KMS-11 (cell line): ENCODE data around the gene EPHA6.

ENCODE experiments used
- H2AFZ ChIP-seq: fragments of 200-600 bp; sonication (generic); 2 replicates; pipeline ENCODE4 v1.6.1; 2016; ENCODE audit warnings: antibody characterized with exemption, mixed run types, low read depth
- H3K27ac ChIP-seq: fragments of 200-600 bp; sonication (generic); 2 replicates; pipeline ENCODE4 v1.6.1; 2016; ENCODE audit warnings: mild to moderate bottlenecking, mixed run types
- H3K27me3 ChIP-seq: fragments of 200-600 bp; sonication (generic); 2 replicates; pipeline ENCODE4 v1.6.1; 2017; ENCODE audit warnings: mild to moderate bottlenecking, low read depth, mixed run types, moderate library complexity; ENCODE audit not compliant: insufficient read depth
- H3K36me3 ChIP-seq: fragments of 200-600 bp; sonication (generic); 2 replicates; pipeline ENCODE4 v1.6.1; 2017; ENCODE audit warnings: mild to moderate bottlenecking, mixed run types; ENCODE audit not compliant: insufficient read depth
- H3K4me1 ChIP-seq: fragments of 200-600 bp; sonication (generic); 2 replicates; pipeline ENCODE4 v1.6.1; 2016; ENCODE audit warnings: mild to moderate bottlenecking, low read depth, mixed run types; ENCODE audit not compliant: poor library complexity, severe bottlenecking
- H3K4me2 ChIP-seq: fragments of 200-600 bp; sonication (generic); 2 replicates; pipeline ENCODE4 v1.7.0; 2016; ENCODE audit warnings: mild to moderate bottlenecking, mixed run types
- H3K4me3 ChIP-seq: fragments of 200-600 bp; sonication (generic); IDR thresholded peaks from 2 replicates; pipeline ENCODE4 v1.6.1; 2017; ENCODE audit warnings: low read depth, low read length, mixed read lengths; ENCODE audit not compliant: insufficient read depth
- H3K79me2 ChIP-seq: fragments of 200-600 bp; sonication (generic); 2 replicates; pipeline ENCODE4 v1.6.1; 2016; ENCODE audit warnings: low read depth, mixed run types; ENCODE audit not compliant: insufficient read depth
- H3K9ac ChIP-seq: fragments of 200-600 bp; sonication (generic); 2 replicates; pipeline ENCODE4 v1.6.1; 2016; ENCODE audit warnings: mild to moderate bottlenecking, mixed run types
- H4K20me1 ChIP-seq: fragments of 200-600 bp; sonication (generic); 2 replicates; pipeline ENCODE4 v1.6.1; 2016; ENCODE audit warnings: mild to moderate bottlenecking, mixed run types; ENCODE audit not compliant: insufficient read depth
- CTCF ChIP-seq: fragments of 200-600 bp; sonication (generic); conservative IDR thresholded peaks from 2 replicates; pipeline ENCODE4 v1.6.1; 2017; ENCODE audit warnings: low read depth, mild to moderate bottlenecking, antibody characterized with exemption, low read length, moderate library complexity, mixed read lengths

EPHA6 gene

GRCh38 chr3:97720417-97720816 lies 906.0 kb downstream of the EPHA6 start:
- Histone ChIP-seq H3K4me3 (no peak overlapping the region), H3K4me1 (no peaks in the 10 kb centered on the region), H4K20me1 (no peaks in the 10 kb centered on the region), H3K4me2 (no peak overlapping the region), H3K79me2 (no peaks in the 10 kb centered on the region), H3K9ac (no peak overlapping the region), H2AFZ (no peak overlapping the region), H3K27ac (no peak overlapping the region), H3K27me3 (no peaks in the 10 kb centered on the region), H3K36me3 (no peaks in the 10 kb centered on the region)
- no peak for TF ChIP-seq CTCF

DNA sequence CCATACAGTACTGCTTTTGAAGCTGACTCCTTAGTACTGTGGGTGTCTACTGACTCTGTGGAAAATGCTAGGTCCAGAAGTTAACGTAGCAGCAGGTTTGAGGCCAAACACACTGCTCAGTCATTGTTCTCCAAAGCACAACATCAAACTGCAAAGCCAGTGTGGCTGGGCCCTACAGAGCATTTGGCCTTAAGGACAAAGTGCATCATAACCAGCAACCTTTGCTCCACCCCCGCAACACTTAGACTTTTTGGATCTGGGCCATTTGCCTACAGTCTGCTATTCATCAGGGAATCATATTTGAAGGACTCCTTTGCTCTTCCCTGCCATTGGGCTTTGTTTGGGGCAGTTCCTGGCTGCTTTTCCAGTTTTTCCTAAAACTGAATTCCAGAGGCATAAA lies 907.1 kb downstream of the EPHA6 start:
- Histone ChIP-seq H3K4me1 (no peaks in the 10 kb centered on the region), H4K20me1 (no peaks in the 10 kb centered on the region), H3K4me3 (no peak overlapping the region), H2AFZ (no peak overlapping the region), H3K4me2 (no peak overlapping the region), H3K79me2 (no peaks in the 10 kb centered on the region), H3K9ac (no peak overlapping the region), H3K36me3 (no peaks in the 10 kb centered on the region), H3K27me3 (no peaks in the 10 kb centered on the region), H3K27ac (no peak overlapping the region)
- no peak for TF ChIP-seq CTCF

DNA sequence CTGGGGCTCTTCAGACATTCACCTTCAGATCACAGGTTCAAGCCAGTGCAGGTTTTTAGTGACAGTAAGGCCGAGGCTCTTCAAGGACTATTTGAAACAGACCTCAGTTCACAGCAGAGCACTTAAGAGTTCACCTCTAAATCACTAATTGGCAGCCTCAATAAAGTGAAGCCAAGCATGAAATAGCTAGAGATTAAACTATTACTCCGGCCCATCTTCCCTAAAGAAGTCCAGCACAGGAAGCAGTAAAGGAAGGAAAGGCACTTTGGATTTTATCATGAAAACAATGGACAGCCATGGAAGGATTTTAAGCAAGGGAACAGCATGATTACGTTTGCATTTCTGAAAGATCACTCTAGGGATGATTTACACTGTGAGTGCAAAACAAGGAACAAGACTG lies 922.5 kb downstream of the EPHA6 start:
- no peaks in the 10 kb centered on the region for H4K20me1 ChIP-seq
- no peaks in the 10 kb centered on the region for H3K27me3 ChIP-seq
- no peak overlapping the region for H2AFZ ChIP-seq
- no peak overlapping the region for H3K4me2 ChIP-seq
- H3K4me3 ChIP-seq, result no peak overlapping the region
- H3K36me3 ChIP-seq, result no peaks in the 10 kb centered on the region; the same call in 1 of the 2 replicates
- H3K79me2 ChIP-seq, result no peaks in the 10 kb centered on the region
- no peak overlapping the region for H3K9ac ChIP-seq
- no peak overlapping the region for H3K27ac ChIP-seq
- no peak for TF ChIP-seq CTCF
- no peaks in the 10 kb centered on the region for H3K4me1 ChIP-seq

GRCh38 chr3:97738761-97739160 lies 924.4 kb downstream of the EPHA6 start:
- TF ChIP-seq CTCF, result no peak
- Histone ChIP-seq H3K27me3 (no peaks in the 10 kb centered on the region), H2AFZ (no peak overlapping the region), H3K9ac (no peak overlapping the region), H3K4me1 (no peaks in the 10 kb centered on the region), H4K20me1 (no peaks in the 10 kb centered on the region), H3K4me3 (no peak overlapping the region), H3K36me3 (no peaks in the 10 kb centered on the region; the same call in 1 of the 2 replicates), H3K79me2 (no peaks in the 10 kb centered on the region), H3K4me2 (no peak overlapping the region), H3K27ac (no peak overlapping the region)
